Measurements from ENCODE around the gene GPR152.

GPR152 gene

GRCh38 chr11:67465189-67465510 lies 12.6 kb upstream of the GPR152 start:
- DNase-seq (ENCODE audit: low spot score) = no peak

- DNase-seq (ENCODE audit: low spot score) = peak; percentile 100
Measured at GRCh38 chr11:67464411-67465188, 12.1 kb upstream of the GPR152 start.

DNA sequence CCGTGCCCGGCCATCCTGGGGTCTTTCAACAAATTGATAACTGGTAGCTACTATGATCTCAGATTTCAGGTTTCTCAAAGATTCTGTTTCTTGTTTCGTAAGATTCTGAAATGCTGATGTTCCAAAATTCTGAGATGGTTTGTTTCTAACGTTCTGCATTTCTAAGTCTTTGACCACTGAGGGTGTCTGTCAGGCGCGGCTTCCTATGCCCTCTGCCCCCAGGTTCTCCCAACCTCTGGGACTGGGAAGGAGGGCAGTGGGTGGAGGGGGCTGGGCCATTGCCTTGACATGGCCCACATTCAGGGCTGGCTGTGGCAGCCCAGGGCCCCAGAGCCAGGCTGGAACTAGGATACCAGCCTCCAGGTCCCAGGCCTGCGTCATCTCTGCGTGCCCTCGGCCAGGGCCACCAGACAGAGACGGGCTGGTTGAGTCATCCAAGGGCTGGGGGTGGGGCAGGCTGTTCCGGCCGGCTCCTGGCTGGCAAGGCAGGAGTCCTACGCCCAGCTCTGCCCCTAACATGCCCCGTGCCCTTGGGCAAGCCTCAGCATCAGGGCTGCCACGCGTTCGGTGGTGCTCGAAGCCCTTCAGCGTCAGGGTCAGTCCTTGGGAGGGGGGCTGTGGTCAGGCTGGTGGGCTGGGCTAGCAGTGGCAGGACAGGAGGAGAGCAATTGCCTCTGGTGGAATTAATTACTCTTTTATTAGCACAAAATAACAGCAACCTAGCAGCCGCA lies 11.3 kb upstream of the GPR152 start:
- no peak for DNase-seq (ENCODE audit: low spot score)

DNA sequence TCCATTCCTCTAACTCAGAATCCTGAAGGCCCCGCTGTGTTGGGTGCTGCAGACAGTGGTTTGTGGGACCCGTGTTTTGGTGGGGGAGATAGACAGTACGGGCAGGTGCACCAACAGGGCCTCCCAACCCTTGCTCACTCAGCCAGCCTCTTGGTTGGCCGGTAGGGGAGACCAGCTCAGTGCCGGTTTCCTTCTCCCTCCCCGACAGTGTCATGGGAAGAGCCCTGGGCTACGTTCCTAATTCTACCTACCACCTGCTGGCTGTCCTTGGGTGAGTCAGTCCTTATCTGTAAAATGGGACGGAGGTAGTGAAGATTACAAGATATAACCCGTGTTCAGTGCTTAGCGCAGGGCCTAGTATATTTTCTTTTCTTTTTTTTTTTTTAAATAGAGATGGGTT lies 10.7 kb upstream of the GPR152 start:
- no peak for DNase-seq (ENCODE audit: low spot score)

- DNase-seq (ENCODE audit: low spot score) = no peak
Measured at GRCh38 chr11:67458266-67458665, 5.7 kb upstream of the GPR152 start.

DNA sequence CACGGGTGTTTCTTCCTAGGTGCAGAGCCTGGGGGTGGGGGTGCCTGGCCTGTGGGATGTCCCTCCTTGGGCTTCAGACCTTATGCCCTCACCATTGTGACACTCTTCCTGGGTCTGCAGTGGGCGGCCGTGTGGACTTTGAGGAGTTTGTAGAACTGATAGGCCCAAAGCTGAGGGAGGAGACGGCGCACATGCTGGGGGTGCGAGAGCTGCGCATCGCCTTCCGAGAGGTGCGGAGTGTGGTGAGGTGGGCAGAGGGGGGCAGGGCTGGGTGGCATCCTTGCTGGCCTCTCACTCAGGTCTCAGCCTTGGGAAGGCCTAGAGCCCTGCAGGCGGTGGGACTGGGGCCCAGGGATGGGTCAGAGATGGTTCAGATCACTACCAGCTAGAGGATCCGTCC lies 4.9 kb upstream of the GPR152 start:
- DNase-seq (ENCODE audit: low spot score) = no peak

- DNase-seq (ENCODE audit: low spot score) = no peak
Measured at GRCh38 chr11:67456068-67456705, 3.7 kb upstream of the GPR152 start.

GRCh38 chr11:67455054-67455453 lies 2.5 kb upstream of the GPR152 start, which contains the start of gene CABP4:
CABP4 (plus strand) TSS chr11:67455354; CDS start chr11:67455424, 70 bp downstream.
- no peak for DNase-seq (ENCODE audit: low spot score)

GRCh38 chr11:67453816-67454732 lies 1.5 kb upstream of the GPR152 start:
- DNase-seq (ENCODE audit: low spot score) = no peak

- DNase-seq (ENCODE audit: low spot score) = no peak
Measured at GRCh38 chr11:67451658-67451976, 912 bp downstream of the GPR152 start.

DNA sequence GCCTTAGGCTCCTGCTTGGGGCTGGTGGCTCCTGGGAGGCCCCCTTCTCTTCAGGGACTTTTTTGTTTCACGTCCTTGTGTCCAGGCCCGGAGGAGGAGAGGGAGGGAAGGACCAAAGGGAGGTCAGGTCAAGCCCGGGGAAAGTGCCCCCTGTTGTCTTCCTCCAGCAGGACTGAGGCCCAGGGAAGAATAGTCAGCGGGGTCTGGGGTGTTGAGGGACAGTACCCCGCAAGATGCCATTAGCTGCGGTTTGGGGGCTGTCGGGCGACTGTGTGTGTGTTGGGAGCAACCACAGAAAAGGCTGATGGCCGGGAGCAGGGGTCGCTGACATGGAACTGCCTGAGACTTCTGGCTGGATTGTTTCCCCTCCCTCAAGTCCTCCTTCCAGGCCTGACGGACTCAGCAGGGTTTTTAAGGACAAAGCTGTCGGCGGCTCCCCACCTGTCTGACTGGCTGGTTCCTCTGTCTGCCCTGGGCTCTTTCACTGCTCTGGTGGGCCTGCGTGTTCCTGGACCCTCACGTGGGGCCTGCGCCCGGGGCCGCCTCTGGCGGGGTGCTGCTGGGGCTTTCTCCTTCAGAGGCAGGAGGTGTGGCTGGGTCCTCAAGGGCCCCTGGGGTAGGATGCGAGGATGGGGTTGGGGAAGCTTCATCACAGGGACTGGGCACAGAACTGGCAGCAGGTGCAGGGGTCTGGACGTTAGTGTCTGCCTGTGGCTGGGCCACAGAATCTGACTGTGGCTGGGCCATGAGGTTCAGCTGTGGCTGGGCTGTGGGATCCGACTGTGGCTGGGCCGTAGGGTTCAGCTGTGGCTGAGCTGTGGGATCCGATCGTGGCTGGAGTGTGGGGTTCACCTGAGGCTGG lies 1.5 kb downstream of the GPR152 start:
- no peak for DNase-seq (ENCODE audit: low spot score)

DNA sequence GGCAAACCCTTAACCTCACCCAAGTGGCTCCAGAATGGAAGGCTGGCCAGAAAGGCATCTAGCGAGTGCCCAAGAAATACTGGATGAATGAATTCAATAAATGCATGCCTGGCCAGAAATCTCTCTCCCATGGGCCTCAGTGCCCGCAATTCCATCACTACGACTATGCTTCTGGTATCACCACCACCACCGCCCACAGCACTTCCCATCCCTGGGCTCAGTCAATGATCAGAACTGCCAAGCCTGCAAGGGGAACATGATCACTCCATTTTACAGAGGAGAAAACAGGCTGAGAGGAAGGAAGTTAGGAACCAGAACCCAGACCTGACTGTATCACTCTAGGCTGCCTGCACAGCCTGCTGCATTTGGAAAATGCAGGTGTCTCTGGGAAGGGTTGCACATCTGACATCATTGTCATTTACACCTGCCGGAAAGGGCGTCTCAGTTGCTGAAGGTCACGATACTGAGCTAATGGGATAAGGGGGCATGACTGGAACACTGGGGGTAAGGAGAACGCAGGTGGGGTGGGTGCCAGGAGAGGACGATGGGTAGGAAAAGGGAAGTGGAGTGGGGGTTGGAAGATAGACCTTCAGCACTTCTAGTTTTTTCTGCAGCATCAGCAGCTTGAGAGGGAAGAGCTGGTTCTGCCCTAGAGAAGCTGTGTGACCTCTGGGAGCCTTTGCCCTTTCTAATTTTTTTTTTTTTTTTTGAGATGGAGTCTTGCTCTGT lies 3.2 kb downstream of the GPR152 start:
- no peak for DNase-seq (ENCODE audit: low spot score)

- no peak for DNase-seq (ENCODE audit: low spot score)
Measured at GRCh38 chr11:67448220-67448609, 4.3 kb downstream of the GPR152 start.

DNA sequence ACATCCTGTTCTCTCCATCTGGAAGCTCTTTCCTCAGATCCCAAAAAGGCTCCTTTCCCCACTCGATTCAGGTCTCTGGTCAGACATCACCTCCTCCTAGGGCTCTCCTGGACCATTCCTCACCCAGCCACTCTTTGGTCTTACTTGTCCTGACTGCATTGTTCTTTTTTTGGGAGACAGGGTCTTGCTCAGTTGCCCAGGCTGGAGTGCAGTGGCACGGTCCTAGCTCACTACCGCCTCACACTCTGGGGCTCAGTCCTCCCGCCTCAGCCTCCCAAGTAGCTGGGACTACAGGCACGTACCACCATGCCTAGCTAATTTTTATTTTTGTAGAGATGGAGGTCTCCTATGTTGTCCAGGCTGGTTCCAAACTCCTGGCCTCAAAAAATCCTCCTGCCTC lies 7.0 kb downstream of the GPR152 start:
- no peak for DNase-seq (ENCODE audit: low spot score)

DNA sequence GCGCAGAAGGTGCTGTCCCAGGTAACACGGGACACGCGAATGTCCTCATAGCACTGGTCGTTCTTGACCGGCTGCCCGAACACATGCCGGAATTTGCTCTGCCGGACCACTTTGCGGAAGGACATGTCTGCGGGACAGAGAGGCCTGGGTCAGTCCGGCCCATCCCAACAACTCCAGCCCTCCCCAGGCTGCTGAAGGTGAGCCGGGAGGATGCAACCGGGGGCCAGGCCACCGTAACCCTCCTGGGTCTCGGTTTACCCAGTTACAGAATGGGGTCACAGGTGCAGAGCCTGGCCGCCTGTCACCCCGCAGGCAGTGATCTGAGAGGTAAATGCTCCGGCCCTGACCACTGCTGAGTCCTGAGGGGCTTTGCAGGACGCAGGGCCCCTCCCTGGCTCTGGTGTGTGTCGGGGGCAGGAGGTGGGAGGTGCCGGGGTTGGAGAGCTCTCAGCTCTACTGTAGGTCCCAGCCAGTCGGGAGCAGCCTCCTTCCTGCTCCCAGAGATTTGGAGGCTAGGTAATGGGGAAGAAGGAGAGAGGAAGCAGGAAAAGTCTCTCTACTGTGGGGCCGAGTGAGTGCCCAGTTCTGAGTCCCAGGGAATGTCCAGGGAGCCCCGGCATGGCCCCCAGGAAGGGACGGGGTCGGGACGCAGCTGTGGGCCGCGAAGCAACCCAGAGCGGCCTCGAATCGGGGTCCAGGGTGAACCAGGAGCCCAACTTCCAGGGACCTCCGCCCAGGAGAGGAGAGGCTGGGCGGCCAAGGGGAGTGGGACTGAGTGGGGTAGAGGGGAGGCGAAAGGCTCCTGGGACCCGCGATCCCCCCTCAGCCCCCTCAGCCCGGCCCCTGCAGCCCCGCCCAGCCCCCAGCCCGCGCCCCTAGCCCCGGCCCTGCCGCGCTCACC lies 9.8 kb downstream of the GPR152 start:
- DNase-seq (ENCODE audit: low spot score) = no peak

DNA sequence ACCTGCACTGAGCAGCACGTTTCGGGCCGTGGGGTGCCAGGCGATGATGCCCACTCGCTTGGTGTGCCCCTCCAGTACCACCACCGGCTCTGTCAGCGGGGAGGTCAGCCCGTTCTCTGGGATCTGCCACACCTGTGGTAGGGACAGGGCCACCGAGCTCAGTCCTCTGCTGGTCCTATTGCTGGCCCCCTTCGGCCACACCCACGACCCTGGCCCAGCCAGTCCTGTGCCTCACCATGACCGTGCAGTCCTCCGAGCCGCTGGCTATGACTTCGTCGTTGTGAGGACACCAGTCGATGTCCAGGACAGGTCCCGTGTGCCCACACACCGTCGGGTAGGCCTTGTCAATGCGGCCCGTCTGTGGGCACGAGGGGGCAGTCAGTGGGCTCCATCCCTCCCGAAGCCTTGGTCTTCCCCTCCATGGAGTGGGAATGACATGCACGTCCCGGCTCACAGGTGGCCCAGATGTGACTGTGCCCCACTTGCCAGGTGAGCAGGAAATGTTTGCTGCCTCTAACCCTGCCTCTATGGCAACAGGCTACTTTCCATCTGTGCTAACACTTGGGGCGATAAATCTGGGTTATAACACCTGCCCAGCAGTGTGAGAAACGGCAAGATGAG lies 10.7 kb downstream of the GPR152 start:
- no peak for DNase-seq (ENCODE audit: low spot score)

- no peak for DNase-seq (ENCODE audit: low spot score)
Measured at GRCh38 chr11:67441098-67441563, 11.4 kb downstream of the GPR152 start.

DNA sequence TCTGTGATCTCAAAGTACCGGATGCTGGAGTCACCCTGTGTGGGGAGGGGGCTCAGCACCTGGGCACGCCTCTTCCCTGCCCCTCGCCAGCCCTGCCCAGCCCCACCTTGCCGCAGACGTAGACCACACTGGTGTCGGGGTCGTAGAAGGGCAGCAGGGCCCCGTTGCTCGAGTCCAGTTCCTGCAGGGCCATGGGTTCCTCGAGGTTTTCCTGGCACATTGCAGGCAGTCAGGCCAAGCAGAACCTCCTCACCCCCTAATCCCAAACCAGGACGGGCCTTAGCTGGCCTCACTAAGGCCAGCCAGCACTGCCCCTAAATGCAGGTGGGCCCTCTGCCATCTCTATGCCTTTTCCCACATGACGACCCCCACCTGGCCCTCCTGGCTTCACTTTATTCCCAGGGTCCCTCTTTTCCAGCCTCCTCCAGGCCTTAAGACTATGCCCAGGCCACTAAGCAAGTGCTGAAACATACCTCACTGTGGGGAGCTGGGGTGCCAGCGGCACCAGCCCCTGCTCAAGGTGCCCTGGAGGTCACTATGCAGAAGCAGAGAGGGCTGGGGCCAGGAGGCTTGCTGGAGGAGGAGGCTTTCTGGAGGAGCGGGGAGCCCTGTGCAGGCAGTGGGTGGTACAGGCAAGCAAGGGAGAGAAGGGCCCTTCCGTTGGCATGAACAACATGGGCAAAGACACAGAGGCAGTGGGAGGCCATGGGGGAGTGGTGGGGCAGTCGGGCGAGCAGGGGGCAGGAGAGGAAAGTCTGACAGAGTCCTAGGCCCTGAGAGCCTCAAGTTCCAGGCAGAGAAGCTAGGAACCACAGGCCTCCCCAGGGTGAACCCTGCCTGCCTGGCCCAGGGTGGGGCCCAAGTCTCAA lies 12.1 kb downstream of the GPR152 start:
- DNase-seq (ENCODE audit: low spot score) = no peak

Measured in HuH-7 (cell line).